HL-60 (cell line): ENCODE results near the gene ANKH.

ENCODE experiments used
- DNase-seq, 2 experiments: peaks; one replicate each; pipeline ENCODE4 v3.0.0-alpha.2; 2010 to 2020; ENCODE audit warnings: low read depth in 1 of 2, low spot score in 1 of 2
- H3K27ac ChIP-seq: fragments of 250-450 bp; sonication (Bioruptor Pico); replicated peaks from 2 replicates; pipeline ENCODE4 v1.5.1; 2020; ENCODE audit warnings: mild to moderate bottlenecking, moderate library complexity
- H3K27me3 ChIP-seq: fragments of 250-450 bp; sonication (Bioruptor Pico); 2 replicates; pipeline ENCODE4 v1.5.1; 2021; ENCODE audit warnings: mild to moderate bottlenecking, moderate library complexity; ENCODE audit not compliant: insufficient read depth, poor library complexity, severe bottlenecking
- H3K4me3 ChIP-seq: replicated peaks from 2 replicates; pipeline ENCODE4 v1.5.1; 2011; ENCODE audit warnings: mild to moderate bottlenecking, control low read depth, low read length; ENCODE audit not compliant: insufficient read depth
- GABPA ChIP-seq: IDR thresholded peaks from 2 replicates; pipeline ENCODE4 v1.6.1; 2012; ENCODE audit warnings: low read depth
- POLR2AphosphoS5 ChIP-seq: IDR thresholded peaks from 2 replicates; pipeline ENCODE4 v1.6.1; 2012; ENCODE audit warnings: low read depth
- SPI1 ChIP-seq: IDR thresholded peaks from 2 replicates; pipeline ENCODE4 v1.6.1; 2012; ENCODE audit warnings: low read depth, mild to moderate bottlenecking, borderline replicate concordance
- TF ChIP-seq, protein P1 (sequence below): IDR thresholded peaks from one replicate; pipeline ENCODE4 v1.5.1; 2011; ENCODE audit warnings: low read length, control low read depth, inconsistent platforms; ENCODE audit not compliant: insufficient read depth
- TF ChIP-seq, protein P2 (sequence below): IDR thresholded peaks from 2 replicates; pipeline ENCODE4 v1.6.1; 2012; ENCODE audit warnings: low read depth; ENCODE audit not compliant: insufficient replicate concordance

ANKH gene

DNA sequence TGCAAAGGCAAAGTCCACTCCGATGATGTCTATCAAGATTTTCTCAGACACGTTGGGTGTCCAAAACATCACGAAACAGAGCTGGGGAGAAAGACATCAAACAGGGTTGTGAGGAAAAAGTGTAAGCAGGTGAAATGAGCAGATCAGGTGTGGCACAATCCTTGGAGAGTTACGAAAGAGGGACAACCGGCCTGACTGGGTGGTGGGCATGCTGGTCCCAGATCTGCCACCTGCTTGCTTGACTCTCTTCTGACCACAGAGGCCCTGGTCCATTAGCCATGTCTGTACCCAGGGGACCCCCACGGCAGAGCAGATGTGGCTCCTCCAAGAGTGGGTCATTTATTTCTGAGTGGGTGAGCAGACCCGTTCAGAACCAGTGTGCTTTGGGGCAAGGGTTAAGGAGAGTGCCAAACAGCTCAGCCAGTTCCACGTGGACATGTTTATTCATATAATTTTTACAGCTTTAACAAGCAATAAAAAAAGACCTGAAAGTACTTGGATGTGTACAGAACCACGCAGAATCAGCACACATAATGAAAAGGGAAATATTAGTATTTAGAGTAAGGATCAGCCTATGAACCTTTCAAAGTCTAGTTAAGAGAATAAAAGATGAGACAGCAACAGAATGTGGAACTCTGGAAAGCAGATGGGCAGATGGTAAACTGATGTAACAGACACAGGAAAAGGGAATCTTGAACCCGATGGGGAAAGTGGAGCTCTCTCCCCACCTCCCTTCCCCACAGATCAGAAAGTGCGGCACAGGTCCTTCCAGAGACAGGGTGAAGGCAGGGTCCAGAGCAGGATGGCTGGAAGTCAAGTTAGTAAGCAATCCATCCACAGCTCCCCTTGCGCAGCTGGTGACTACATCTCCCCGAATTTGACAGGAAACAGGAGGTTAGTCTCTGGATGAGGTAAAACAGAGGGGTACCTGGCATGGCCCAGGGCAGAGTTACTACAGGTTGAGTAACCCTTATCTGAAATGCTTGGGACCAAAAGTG lies 154.5 kb downstream of the ANKH start:
- DNase-seq = no peak
- Histone ChIP-seq H3K27ac (no peak overlapping the region), H3K4me3 (no peak overlapping the region), H3K27me3 (no peaks in the 10 kb centered on the region)
- TF ChIP-seq, protein P1, sequence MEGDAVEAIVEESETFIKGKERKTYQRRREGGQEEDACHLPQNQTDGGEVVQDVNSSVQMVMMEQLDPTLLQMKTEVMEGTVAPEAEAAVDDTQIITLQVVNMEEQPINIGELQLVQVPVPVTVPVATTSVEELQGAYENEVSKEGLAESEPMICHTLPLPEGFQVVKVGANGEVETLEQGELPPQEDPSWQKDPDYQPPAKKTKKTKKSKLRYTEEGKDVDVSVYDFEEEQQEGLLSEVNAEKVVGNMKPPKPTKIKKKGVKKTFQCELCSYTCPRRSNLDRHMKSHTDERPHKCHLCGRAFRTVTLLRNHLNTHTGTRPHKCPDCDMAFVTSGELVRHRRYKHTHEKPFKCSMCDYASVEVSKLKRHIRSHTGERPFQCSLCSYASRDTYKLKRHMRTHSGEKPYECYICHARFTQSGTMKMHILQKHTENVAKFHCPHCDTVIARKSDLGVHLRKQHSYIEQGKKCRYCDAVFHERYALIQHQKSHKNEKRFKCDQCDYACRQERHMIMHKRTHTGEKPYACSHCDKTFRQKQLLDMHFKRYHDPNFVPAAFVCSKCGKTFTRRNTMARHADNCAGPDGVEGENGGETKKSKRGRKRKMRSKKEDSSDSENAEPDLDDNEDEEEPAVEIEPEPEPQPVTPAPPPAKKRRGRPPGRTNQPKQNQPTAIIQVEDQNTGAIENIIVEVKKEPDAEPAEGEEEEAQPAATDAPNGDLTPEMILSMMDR = no peak
- TF ChIP-seq, protein P2, sequence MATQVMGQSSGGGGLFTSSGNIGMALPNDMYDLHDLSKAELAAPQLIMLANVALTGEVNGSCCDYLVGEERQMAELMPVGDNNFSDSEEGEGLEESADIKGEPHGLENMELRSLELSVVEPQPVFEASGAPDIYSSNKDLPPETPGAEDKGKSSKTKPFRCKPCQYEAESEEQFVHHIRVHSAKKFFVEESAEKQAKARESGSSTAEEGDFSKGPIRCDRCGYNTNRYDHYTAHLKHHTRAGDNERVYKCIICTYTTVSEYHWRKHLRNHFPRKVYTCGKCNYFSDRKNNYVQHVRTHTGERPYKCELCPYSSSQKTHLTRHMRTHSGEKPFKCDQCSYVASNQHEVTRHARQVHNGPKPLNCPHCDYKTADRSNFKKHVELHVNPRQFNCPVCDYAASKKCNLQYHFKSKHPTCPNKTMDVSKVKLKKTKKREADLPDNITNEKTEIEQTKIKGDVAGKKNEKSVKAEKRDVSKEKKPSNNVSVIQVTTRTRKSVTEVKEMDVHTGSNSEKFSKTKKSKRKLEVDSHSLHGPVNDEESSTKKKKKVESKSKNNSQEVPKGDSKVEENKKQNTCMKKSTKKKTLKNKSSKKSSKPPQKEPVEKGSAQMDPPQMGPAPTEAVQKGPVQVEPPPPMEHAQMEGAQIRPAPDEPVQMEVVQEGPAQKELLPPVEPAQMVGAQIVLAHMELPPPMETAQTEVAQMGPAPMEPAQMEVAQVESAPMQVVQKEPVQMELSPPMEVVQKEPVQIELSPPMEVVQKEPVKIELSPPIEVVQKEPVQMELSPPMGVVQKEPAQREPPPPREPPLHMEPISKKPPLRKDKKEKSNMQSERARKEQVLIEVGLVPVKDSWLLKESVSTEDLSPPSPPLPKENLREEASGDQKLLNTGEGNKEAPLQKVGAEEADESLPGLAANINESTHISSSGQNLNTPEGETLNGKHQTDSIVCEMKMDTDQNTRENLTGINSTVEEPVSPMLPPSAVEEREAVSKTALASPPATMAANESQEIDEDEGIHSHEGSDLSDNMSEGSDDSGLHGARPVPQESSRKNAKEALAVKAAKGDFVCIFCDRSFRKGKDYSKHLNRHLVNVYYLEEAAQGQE = no peak
- TF ChIP-seq POLR2AphosphoS5 = no peak
- TF ChIP-seq GABPA = no peak
- no peak for TF ChIP-seq SPI1

- Histone ChIP-seq H3K27me3 (no peaks in the 10 kb centered on the region), H3K4me3 (no peak overlapping the region), H3K27ac (no peak overlapping the region)
- TF ChIP-seq POLR2AphosphoS5 (no peak), GABPA (no peak), SPI1 (no peak)
- TF ChIP-seq, protein P2 = no peak
- TF ChIP-seq, protein P1 = no peak
- no peak for DNase-seq
Measured at GRCh38 chr5:14715481-14715880, 156.1 kb downstream of the ANKH start.

DNA sequence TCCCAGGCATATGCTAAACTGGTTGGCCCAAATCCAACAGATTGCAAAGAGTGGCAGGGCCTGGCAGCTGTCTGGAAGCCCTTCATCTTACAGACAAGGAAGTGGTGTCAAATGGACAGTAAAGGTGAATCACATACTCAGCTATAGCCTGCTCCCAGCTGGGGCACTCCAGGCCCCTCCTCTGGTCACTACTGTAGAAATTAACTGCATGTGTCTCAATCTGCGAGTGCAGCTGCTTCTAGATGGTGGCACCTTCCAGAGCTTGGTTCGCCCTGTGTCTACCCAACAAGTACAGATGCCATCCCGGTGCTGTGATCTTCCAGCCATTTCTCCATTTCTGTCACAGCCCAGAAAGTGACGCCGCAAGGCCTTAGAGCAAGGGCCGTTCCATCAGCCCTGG lies 156.9 kb downstream of the ANKH start:
- TF ChIP-seq, protein P1 = no peak
- TF ChIP-seq SPI1 (no peak), POLR2AphosphoS5 (no peak), GABPA (no peak)
- TF ChIP-seq, protein P2 = no peak
- H3K27ac ChIP-seq = no peak overlapping the region
- no peak for DNase-seq
- H3K4me3 ChIP-seq = no peak overlapping the region
- H3K27me3 ChIP-seq = no peaks in the 10 kb centered on the region
